Kidney (tissue), 14 donors: ENCODE measurements around the gene CBX2. TPM values are rescaled to one million over a fixed set of nuclear protein-coding genes. Genes with fewer than 3 reads are reported as not detected.

Experiments
- DNase-seq, 5 donors: peaks; one replicate each; pipeline ENCODE4 v3.0.0-alpha.2; 2013 to 2020
- FAIRE-seq: peaks from 2 replicates; lab custom pipeline; 2012; peaks lifted over from hg19 to GRCh38; lab: Jason Lieb, UNC
- H3K27ac ChIP-seq, 2 donors: one replicate each; pipeline ENCODE4 v1.7.0; 2013; ENCODE audit warnings: low read depth in 2 of 2, low read length in 2 of 2, inconsistent platforms in 1 of 2
- H3K27me3 ChIP-seq: one replicate; pipeline ENCODE4 v1.7.1; 2013; ENCODE audit warnings: low read length, inconsistent platforms; ENCODE audit not compliant: control insufficient read depth, insufficient read depth
- H3K36me3 ChIP-seq, 3 donors: one replicate each; pipeline versions ENCODE4 v1.7.0 to v1.7.1; 2013; ENCODE audit warnings: low read length in 3 of 3, control low read depth in 1 of 3, inconsistent platforms in 1 of 3; ENCODE audit not compliant: insufficient read depth in 3 of 3, control insufficient read depth in 2 of 3
- H3K4me1 ChIP-seq, 3 donors: one replicate each; pipeline versions ENCODE4 v1.7.0 to v1.7.1; 2013; ENCODE audit warnings: low read length in 3 of 3, inconsistent platforms in 1 of 3, low read depth in 1 of 3; ENCODE audit not compliant: control insufficient read depth in 2 of 3, insufficient read depth in 2 of 3
- H3K4me3 ChIP-seq, 3 donors: one replicate each; pipeline versions ENCODE4 v1.7.0 to v1.8.1; 2013; ENCODE audit warnings: low read length in 3 of 3, control low read depth in 1 of 3, inconsistent platforms in 1 of 3
- H3K9ac ChIP-seq, 3 donors: one replicate each; pipeline versions ENCODE4 v1.7.0 to v1.7.1; 2013; ENCODE audit warnings: low read length in 3 of 3, control low read depth in 1 of 3, inconsistent platforms in 1 of 3
- H3K9me3 ChIP-seq, 3 donors: one replicate each; pipeline versions ENCODE4 v1.7.0 to v1.7.1; 2013; ENCODE audit warnings: low read length in 3 of 3, control low read depth in 1 of 3, inconsistent platforms in 1 of 3; ENCODE audit not compliant: control insufficient read depth in 2 of 3, insufficient read depth in 1 of 3
- intact Hi-C: fragments of 100-400 bp; cut with DNase I; formaldehyde crosslinking; loops from one replicate; pipeline ENCODE4 v1.11.1; 2022
- polyA plus RNA-seq: library from polyadenylated mRNA; stranded (reverse); fragments of 350-450 nt; fragmentation: Illumina TruSeq; extraction: RNeasy Lipid Tissue Mini Kit (QIAGEN cat#74804); gene quantifications from one replicate; pipeline ENCODE4 v1.2.3, GENCODE V29; 2014; ENCODE audit warnings: low read depth, low replicate concordance; ENCODE audit not compliant: insufficient read depth
- total RNA-seq: library from RNA; stranded (reverse); fragmentation: NEBNext Ultra II Directional; extraction: Animal tissue kit (Norgen Biotek cat#: 25700); gene quantifications from one replicate; pipeline ENCODE4 v1.2.1, GENCODE V29; 2021
- TF ChIP-seq, protein P1 (sequence below): IDR thresholded peaks from 3 replicates; pipeline ENCODE4 v1.5.1; 2012; ENCODE audit warnings: mild to moderate bottlenecking, moderate library complexity, borderline replicate concordance; ENCODE audit not compliant: insufficient read depth; ENCODE audit errors: extremely low read depth
- donor health status: control.
- donor health status: control.
- donor health status: control.
- donor health status: control.
- donor health status: control.
- donor health status: DM: yes; HTN: yes; CAD: no.
- donor health status: Normal renal cell carcinoma (clear cell type).

CBX2 gene
- total and polyA plus RNA-seq, 2 donors from 2014 or later, result 2.2 to 3.5 TPM

- no peaks in the 10 kb centered on the region for H3K9me3 ChIP-seq
- no peaks in the 10 kb centered on the region for H3K36me3 ChIP-seq
- DNase-seq (no peak), FAIRE-seq (no peak)
- TF ChIP-seq, protein P1, sequence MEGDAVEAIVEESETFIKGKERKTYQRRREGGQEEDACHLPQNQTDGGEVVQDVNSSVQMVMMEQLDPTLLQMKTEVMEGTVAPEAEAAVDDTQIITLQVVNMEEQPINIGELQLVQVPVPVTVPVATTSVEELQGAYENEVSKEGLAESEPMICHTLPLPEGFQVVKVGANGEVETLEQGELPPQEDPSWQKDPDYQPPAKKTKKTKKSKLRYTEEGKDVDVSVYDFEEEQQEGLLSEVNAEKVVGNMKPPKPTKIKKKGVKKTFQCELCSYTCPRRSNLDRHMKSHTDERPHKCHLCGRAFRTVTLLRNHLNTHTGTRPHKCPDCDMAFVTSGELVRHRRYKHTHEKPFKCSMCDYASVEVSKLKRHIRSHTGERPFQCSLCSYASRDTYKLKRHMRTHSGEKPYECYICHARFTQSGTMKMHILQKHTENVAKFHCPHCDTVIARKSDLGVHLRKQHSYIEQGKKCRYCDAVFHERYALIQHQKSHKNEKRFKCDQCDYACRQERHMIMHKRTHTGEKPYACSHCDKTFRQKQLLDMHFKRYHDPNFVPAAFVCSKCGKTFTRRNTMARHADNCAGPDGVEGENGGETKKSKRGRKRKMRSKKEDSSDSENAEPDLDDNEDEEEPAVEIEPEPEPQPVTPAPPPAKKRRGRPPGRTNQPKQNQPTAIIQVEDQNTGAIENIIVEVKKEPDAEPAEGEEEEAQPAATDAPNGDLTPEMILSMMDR, result no peak
- H3K27ac ChIP-seq, result no peak overlapping the region
- H3K4me1 ChIP-seq, result no peaks in the 10 kb centered on the region
- intact Hi-C loops, result no loop called here
- no peak overlapping the region for H3K9ac ChIP-seq
- H3K27me3 ChIP-seq, result peaks cover 8% of the 10 kb centered on the region
- no peak overlapping the region for H3K4me3 ChIP-seq
Observed at GRCh38 chr17:79821331-79822095, 43.6 kb downstream of the CBX2 start.

- peaks cover 0 to 3% (median 0%) of the 10 kb centered on the region in 3 donors for H3K4me1 ChIP-seq
- no peak overlapping the region for H3K27ac ChIP-seq
- no peaks in the 10 kb centered on the region for H3K36me3 ChIP-seq
- no peak overlapping the region for H3K4me3 ChIP-seq
- H3K27me3 ChIP-seq, result peaks cover 4% of the 10 kb centered on the region
- no peaks in the 10 kb centered on the region for H3K9me3 ChIP-seq
- DNase-seq (no peak), FAIRE-seq (no peak)
- H3K9ac ChIP-seq, result no peak overlapping the region
- intact Hi-C loops, result no loop called here
- TF ChIP-seq, protein P1, result no peak
Observed at GRCh38 chr17:79822583-79823124, 44.7 kb downstream of the CBX2 start.

DNA sequence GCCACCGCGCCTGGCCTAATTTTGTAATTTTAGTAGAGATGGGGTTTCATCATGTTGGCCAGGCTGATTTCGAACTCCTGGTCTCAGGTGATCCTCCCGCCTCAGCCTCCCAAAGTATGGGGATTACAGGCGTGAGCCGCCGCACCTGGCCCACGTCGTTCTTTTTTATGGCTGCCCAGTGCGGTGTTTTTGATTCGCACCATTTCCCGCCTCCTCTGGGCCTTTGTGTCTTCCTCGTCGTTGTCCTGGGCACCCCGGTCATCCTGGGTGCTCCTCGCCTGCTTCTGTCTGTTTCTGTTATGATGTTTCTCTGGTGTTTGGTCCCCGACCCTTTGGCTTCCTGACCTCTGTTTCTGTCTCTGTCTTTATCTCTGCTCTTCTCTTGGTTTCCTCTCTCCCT, 46.3 kb downstream of the CBX2 start:
- no peak for FAIRE-seq
- no peaks in the 10 kb centered on the region for H3K36me3 ChIP-seq

More for the DNA sequence above, 46.3 kb downstream of the CBX2 start:
- TF ChIP-seq, protein P1, result no peak
- Histone ChIP-seq H3K4me3 (no peak overlapping the region), H3K4me1 (peaks cover 0 to 3% (median 0%) of the 10 kb centered on the region in 3 donors), H3K9ac (no peak overlapping the region), H3K27ac (no peak overlapping the region), H3K9me3 (no peaks in the 10 kb centered on the region), H3K27me3 (peaks cover 2% of the 10 kb centered on the region)
- no peak for DNase-seq
- intact Hi-C loops, result no loop called here
